GM21786 (cell line): ENCODE data around the gene CCDC59.

Experiments
- ATAC-seq: cut with Tn5 transposase; IDR thresholded peaks from one replicate; pipeline ENCODE4 v1.9.1; 2021; ENCODE audit not compliant: unreplicated experiment

Gene CCDC59

GRCh38 chr12:82319276-82319675, 38.9 kb downstream of the CCDC59 start:
- no peak for ATAC-seq

- no peak for ATAC-seq
These were observed 43.7 kb downstream of the CCDC59 start for GRCh38 chr12:82314406-82314892.
